GM19467 (cell line): ENCODE data around the gene NELL1.

ENCODE experiments used
- ATAC-seq: cut with Tn5 transposase; IDR thresholded peaks from one replicate; pipeline ENCODE4 v1.9.1; 2021; ENCODE audit warnings: mild to moderate bottlenecking, moderate library complexity; ENCODE audit not compliant: unreplicated experiment

The NELL1 gene

GRCh38 chr11:20864628-20865027 lies 195.2 kb downstream of the NELL1 start:
- ATAC-seq, result no peak

- ATAC-seq, result no peak
These were observed 195.8 kb downstream of the NELL1 start for GRCh38 chr11:20865161-20865560.

GRCh38 chr11:20869123-20869522 lies 199.7 kb downstream of the NELL1 start:
- ATAC-seq, result no peak

- ATAC-seq, result no peak
These were observed 203.7 kb downstream of the NELL1 start for GRCh38 chr11:20873054-20873453.

GRCh38 chr11:20874358-20874757 lies 205.0 kb downstream of the NELL1 start:
- ATAC-seq, result no peak

GRCh38 chr11:20875889-20876288 lies 206.5 kb downstream of the NELL1 start:
- no peak for ATAC-seq

GRCh38 chr11:20876738-20877137 lies 207.4 kb downstream of the NELL1 start:
- ATAC-seq, result no peak

- no peak for ATAC-seq
These were observed 210.7 kb downstream of the NELL1 start for GRCh38 chr11:20880094-20880493.

GRCh38 chr11:20881328-20882079 lies 212.1 kb downstream of the NELL1 start:
- ATAC-seq, result no peak

- no peak for ATAC-seq
These were observed 217.8 kb downstream of the NELL1 start for GRCh38 chr11:20887137-20887536.

GRCh38 chr11:20894296-20894695 lies 224.9 kb downstream of the NELL1 start:
- ATAC-seq, result no peak

- ATAC-seq, result no peak
These were observed 240.8 kb downstream of the NELL1 start for GRCh38 chr11:20909995-20910726.

GRCh38 chr11:20910733-20911132 lies 241.3 kb downstream of the NELL1 start:
- ATAC-seq, result no peak

- ATAC-seq, result no peak
These were observed 242.9 kb downstream of the NELL1 start for GRCh38 chr11:20912065-20912821.

- no peak for ATAC-seq
These were observed 243.6 kb downstream of the NELL1 start for GRCh38 chr11:20912922-20913512.

GRCh38 chr11:20917306-20917705 lies 247.9 kb downstream of the NELL1 start:
- ATAC-seq, result no peak

- ATAC-seq, result no peak
These were observed 257.6 kb downstream of the NELL1 start for GRCh38 chr11:20926799-20927540.

GRCh38 chr11:20931029-20931428 lies 261.6 kb downstream of the NELL1 start:
- no peak for ATAC-seq

- no peak for ATAC-seq
These were observed 263.7 kb downstream of the NELL1 start for GRCh38 chr11:20933086-20933485.

GRCh38 chr11:20933958-20934357 lies 264.6 kb downstream of the NELL1 start:
- ATAC-seq, result no peak

GRCh38 chr11:20934516-20934915 lies 265.1 kb downstream of the NELL1 start:
- ATAC-seq, result no peak
